ENCODE measurements around the gene PTRHD1. TPM values are rescaled to one million over a fixed set of nuclear protein-coding genes. Genes with fewer than 3 reads are reported as not detected.

Gene PTRHD1
- total and polyA plus RNA-seq, 2 donors (not counting 1 experiment from before 2014, with no cell fraction given), result 20.2 to 29.8 TPM

GRCh38 chr2:24816884-24817283, 23.7 kb upstream of the PTRHD1 start:
- Mint-ChIP-seq H3K27me3 (no peaks in the 10 kb centered on the region), H3K27ac (no peak overlapping the region), H3K4me1 (peaks cover 2% of the 10 kb centered on the region), H3K9me3 (ENCODE audit: insufficient read depth) (no peaks in the 10 kb centered on the region), H3K4me3 (no peak overlapping the region)
- no CpG with 5 or more reads among the region's 4 CpGs for WGBS (ENCODE audit: insufficient coverage)
- CTCF ChIA-PET, result no interaction called here
- Histone ChIP-seq H3K4me2 (replicated peaks; ENCODE audit: low read depth, low read length, poor library complexity, severe bottlenecking) (no peak overlapping the region), H3K36me3 (replicated peaks in 1 of 2; ENCODE audit: control extremely low read depth in 1 of 2, control insufficient read depth in 1 of 2, extremely low read depth in 1 of 2, insufficient read depth in 2 of 2, low read length in 1 of 2) (peaks cover 0 to 39% of the 10 kb centered on the region in 2 experiments), H3K79me2 (ENCODE audit: control insufficient read depth, insufficient read depth, low read length) (peaks cover 31% of the 10 kb centered on the region), H2AFZ (ENCODE audit: insufficient read depth, low read depth, low read length, poor library complexity, severe bottlenecking) (no peak overlapping the region), H3K4me3 (ENCODE audit: control extremely low read depth in 1 of 5, extremely low read depth in 1 of 5, insufficient read depth in 1 of 5, low read depth in 2 of 5, low read length in 4 of 5) (no peak overlapping the region), H3K27me3 (replicated peaks in 1 of 4; ENCODE audit: control extremely low read depth in 1 of 4, control insufficient read depth in 3 of 4, insufficient read depth in 4 of 4, low read length in 3 of 4) (no peaks in the 10 kb centered on the region), H3K27ac (ENCODE audit: low read length in 2 of 2) (no peak overlapping the region), H4K20me1 (ENCODE audit: control insufficient read depth, insufficient read depth, low read length, poor library complexity, severe bottlenecking) (no peaks in the 10 kb centered on the region), H3K4me1 (ENCODE audit: control insufficient read depth in 2 of 2, insufficient read depth in 2 of 2, low read length in 2 of 2) (no peaks in the 10 kb centered on the region), H3K9ac (ENCODE audit: low read length) (no peak overlapping the region), H3K9me3 (ENCODE audit: control extremely low read depth in 1 of 3, control insufficient read depth in 2 of 3, insufficient read depth in 1 of 3, low read length in 2 of 3) (no peaks in the 10 kb centered on the region)
- DNase-seq (no peak), ATAC-seq (ENCODE audit: low read depth) (no peak)
- no peak for TF ChIP-seq CTCF (IDR thresholded peaks at IDR 0.05)
- no peak for TF ChIP-seq EZH2 (IDR thresholded peaks at IDR 0.05; ENCODE audit: borderline replicate concordance, insufficient read depth, low read depth, low read length, poor library complexity, severe bottlenecking)
- intact Hi-C loops (cut with micrococcal nuclease), result no loop called here
- POLR2A ChIA-PET, result no interaction called here

- Histone ChIP-seq H3K4me2 (replicated peaks; ENCODE audit: low read depth, low read length, poor library complexity, severe bottlenecking) (no peak overlapping the region), H3K9me3 (ENCODE audit: control extremely low read depth in 1 of 3, control insufficient read depth in 2 of 3, insufficient read depth in 1 of 3, low read length in 2 of 3) (no peaks in the 10 kb centered on the region), H3K36me3 (replicated peaks in 1 of 2; ENCODE audit: control extremely low read depth in 1 of 2, control insufficient read depth in 1 of 2, extremely low read depth in 1 of 2, insufficient read depth in 2 of 2, low read length in 1 of 2) (peaks cover 0 to 34% of the 10 kb centered on the region in 2 experiments), H3K9ac (ENCODE audit: low read length) (no peak overlapping the region), H3K27ac (ENCODE audit: low read length in 2 of 2) (no peak overlapping the region), H3K4me1 (ENCODE audit: control insufficient read depth in 2 of 2, insufficient read depth in 2 of 2, low read length in 2 of 2) (no peaks in the 10 kb centered on the region), H3K79me2 (ENCODE audit: control insufficient read depth, insufficient read depth, low read length) (peaks cover 33% of the 10 kb centered on the region), H3K4me3 (ENCODE audit: control extremely low read depth in 1 of 5, extremely low read depth in 1 of 5, insufficient read depth in 1 of 5, low read depth in 2 of 5, low read length in 4 of 5) (no peak overlapping the region), H2AFZ (ENCODE audit: insufficient read depth, low read depth, low read length, poor library complexity, severe bottlenecking) (no peak overlapping the region), H3K27me3 (replicated peaks in 1 of 4; ENCODE audit: control extremely low read depth in 1 of 4, control insufficient read depth in 3 of 4, insufficient read depth in 4 of 4, low read length in 3 of 4) (no peaks in the 10 kb centered on the region), H4K20me1 (ENCODE audit: control insufficient read depth, insufficient read depth, low read length, poor library complexity, severe bottlenecking) (no peaks in the 10 kb centered on the region)
- TF ChIP-seq EZH2 (IDR thresholded peaks at IDR 0.05; ENCODE audit: borderline replicate concordance, insufficient read depth, low read depth, low read length, poor library complexity, severe bottlenecking) (no peak), CTCF (IDR thresholded peaks at IDR 0.05) (no peak)
- intact Hi-C loops (cut with micrococcal nuclease), result no loop called here
- POLR2A ChIA-PET, result no interaction called here
- Mint-ChIP-seq H3K27ac (no peak overlapping the region), H3K4me3 (no peak overlapping the region), H3K4me1 (peaks cover 2% of the 10 kb centered on the region), H3K9me3 (ENCODE audit: insufficient read depth) (no peaks in the 10 kb centered on the region), H3K27me3 (no peaks in the 10 kb centered on the region)
- DNase-seq (no peak), ATAC-seq (ENCODE audit: low read depth) (no peak)
- CTCF ChIA-PET, result no interaction called here
- WGBS (ENCODE audit: insufficient coverage), result 97% methylated on average over 4 of the region's 6 CpGs
These were observed 23.2 kb upstream of the PTRHD1 start for GRCh38 chr2:24816404-24816803.
